ENCODE results near the gene ABL2. TPM values are rescaled to one million over a fixed set of nuclear protein-coding genes. Genes with fewer than 3 reads are reported as not detected.

ABL2 gene
- total RNA-seq, 2 donors from 2014 or later: 20.2 to 28.0 TPM

DNA sequence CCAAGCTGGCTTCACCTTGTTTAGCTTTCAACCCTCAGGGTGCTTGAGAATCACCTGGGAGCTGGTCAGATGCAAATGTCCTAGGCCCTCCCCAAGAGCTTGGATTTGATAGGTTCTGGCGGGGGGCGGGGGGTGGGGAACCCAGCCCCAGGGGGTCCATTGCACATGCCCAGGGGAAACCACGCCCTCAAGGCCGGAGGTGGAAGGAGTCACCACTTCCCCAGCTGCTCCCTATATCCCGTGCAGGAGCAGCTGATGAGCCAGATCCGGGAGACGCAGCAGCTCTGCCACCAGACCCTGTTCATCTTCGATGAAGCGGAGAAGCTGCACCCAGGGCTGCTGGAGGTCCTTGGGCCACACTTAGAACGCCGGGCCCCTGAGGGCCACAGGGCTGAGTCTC, 141.8 kb downstream of the ABL2 start:
- Histone ChIP-seq H3K4me3 (ENCODE audit: low read length) (peak overlapping the region; percentile 73), H3K36me3 (ENCODE audit: control insufficient read depth, insufficient read depth, low read length) (peaks cover 34% of the 10 kb centered on the region), H3K9me3 (ENCODE audit: control insufficient read depth, low read length) (no peaks in the 10 kb centered on the region), H3K4me1 (ENCODE audit: control insufficient read depth, insufficient read depth, low read length) (peaks cover 5% of the 10 kb centered on the region), H3K27ac (ENCODE audit: low read depth, low read length) (no peak overlapping the region), H3K9ac (ENCODE audit: extremely low read depth, low read length, poor library complexity, severe bottlenecking) (peak overlapping the region; percentile 25), H3K27me3 (ENCODE audit: control insufficient read depth, insufficient read depth, low read length, poor library complexity, severe bottlenecking) (no peaks in the 10 kb centered on the region)
- Mint-ChIP-seq H3K4me3 (peak overlapping the region; percentile 63), H3K27ac (peak overlapping the region; percentile 89), H3K4me1 (peaks cover 20% of the 10 kb centered on the region), H3K27me3 (ENCODE audit: insufficient read depth) (no peaks in the 10 kb centered on the region), H3K36me3 (ENCODE audit: low read depth) (peaks cover 37% of the 10 kb centered on the region), H3K9me3 (no peaks in the 10 kb centered on the region)
- peak; percentile 95 for DNase-seq
- TF ChIP-seq, protein P1, sequence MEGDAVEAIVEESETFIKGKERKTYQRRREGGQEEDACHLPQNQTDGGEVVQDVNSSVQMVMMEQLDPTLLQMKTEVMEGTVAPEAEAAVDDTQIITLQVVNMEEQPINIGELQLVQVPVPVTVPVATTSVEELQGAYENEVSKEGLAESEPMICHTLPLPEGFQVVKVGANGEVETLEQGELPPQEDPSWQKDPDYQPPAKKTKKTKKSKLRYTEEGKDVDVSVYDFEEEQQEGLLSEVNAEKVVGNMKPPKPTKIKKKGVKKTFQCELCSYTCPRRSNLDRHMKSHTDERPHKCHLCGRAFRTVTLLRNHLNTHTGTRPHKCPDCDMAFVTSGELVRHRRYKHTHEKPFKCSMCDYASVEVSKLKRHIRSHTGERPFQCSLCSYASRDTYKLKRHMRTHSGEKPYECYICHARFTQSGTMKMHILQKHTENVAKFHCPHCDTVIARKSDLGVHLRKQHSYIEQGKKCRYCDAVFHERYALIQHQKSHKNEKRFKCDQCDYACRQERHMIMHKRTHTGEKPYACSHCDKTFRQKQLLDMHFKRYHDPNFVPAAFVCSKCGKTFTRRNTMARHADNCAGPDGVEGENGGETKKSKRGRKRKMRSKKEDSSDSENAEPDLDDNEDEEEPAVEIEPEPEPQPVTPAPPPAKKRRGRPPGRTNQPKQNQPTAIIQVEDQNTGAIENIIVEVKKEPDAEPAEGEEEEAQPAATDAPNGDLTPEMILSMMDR (conservative IDR thresholded peaks at IDR 0.05): no peak
- 48 to 62% methylated on average over 5 to 11 of the region's 11 CpGs for WGBS, 2 experiments (ENCODE audit: insufficient coverage in 1 of 2, insufficient read length in 1 of 2)

DNA sequence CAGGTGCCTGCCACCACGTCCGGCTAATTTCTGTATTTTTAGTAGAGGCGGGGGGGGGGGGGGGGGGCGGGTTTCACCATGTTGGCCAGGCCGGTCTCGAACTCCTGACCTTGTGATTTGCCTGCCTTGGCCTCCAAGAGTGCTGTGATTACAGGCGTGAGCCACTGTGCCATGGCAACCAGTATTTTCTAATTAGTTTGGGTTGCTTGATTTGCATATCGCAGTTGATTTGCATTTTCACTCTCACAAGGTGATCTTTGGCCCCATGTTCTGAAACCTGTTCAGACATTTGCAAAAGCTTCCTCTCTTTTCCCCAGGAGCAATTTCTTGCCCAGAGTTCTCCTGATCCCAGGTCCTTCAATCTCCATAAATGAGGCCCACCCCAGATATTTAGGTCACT, 145.9 kb downstream of the ABL2 start:
- H3K4me1 Mint-ChIP-seq: peaks cover 25% of the 10 kb centered on the region
- no peaks in the 10 kb centered on the region for H3K27me3 Mint-ChIP-seq (ENCODE audit: insufficient read depth)
- H3K4me3 ChIP-seq (ENCODE audit: low read length): no peak overlapping the region

DNA sequence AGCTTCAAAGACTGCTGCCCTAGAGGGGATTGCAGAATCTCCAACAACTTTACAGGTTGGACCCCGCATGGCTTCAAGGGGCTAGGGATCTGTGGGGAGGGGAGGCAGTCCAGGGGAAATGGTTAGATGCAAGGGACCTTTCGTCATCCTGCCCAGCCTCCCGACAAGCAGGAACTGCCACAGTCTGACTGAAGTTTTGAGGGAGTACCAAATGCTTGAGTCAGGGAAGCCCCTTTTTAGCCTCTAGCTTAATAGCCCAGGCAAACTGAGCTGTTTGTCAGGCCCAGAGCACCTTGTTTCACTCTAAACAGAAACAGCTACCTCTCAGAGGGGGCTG, 146.5 kb downstream of the ABL2 start:
- H3K9me3 Mint-ChIP-seq: no peaks in the 10 kb centered on the region

More for the DNA sequence above, 145.9 kb downstream of the ABL2 start:
- TF ChIP-seq, protein P1 (conservative IDR thresholded peaks at IDR 0.05): no peak
- Histone ChIP-seq H3K9me3 (ENCODE audit: control insufficient read depth, low read length) (no peaks in the 10 kb centered on the region), H3K4me1 (ENCODE audit: control insufficient read depth, insufficient read depth, low read length) (peaks cover 5% of the 10 kb centered on the region), H3K27me3 (ENCODE audit: control insufficient read depth, insufficient read depth, low read length, poor library complexity, severe bottlenecking) (no peaks in the 10 kb centered on the region), H3K36me3 (ENCODE audit: control insufficient read depth, insufficient read depth, low read length) (peaks cover 7% of the 10 kb centered on the region), H3K27ac (ENCODE audit: low read depth, low read length) (no peak overlapping the region), H3K9ac (ENCODE audit: extremely low read depth, low read length, poor library complexity, severe bottlenecking) (no peak overlapping the region)
- H3K4me3 Mint-ChIP-seq: no peak overlapping the region
- H3K36me3 Mint-ChIP-seq (ENCODE audit: low read depth): peaks cover 14% of the 10 kb centered on the region
- 88 to 94% methylated on average over 4 to 8 of the region's 8 CpGs for WGBS, 2 experiments (ENCODE audit: insufficient coverage in 1 of 2, insufficient read length in 1 of 2)
- no peaks in the 10 kb centered on the region for H3K9me3 Mint-ChIP-seq
- DNase-seq: no peak
- no peak overlapping the region for H3K27ac Mint-ChIP-seq

More for the DNA sequence above, 146.5 kb downstream of the ABL2 start:
- H3K4me3 Mint-ChIP-seq: peak overlapping the region; percentile 78
- H3K4me1 ChIP-seq (ENCODE audit: control insufficient read depth, insufficient read depth, low read length): peaks cover 3% of the 10 kb centered on the region
- TF ChIP-seq, protein P1 (conservative IDR thresholded peaks at IDR 0.05): no peak
- peaks cover 14% of the 10 kb centered on the region for H3K36me3 Mint-ChIP-seq (ENCODE audit: low read depth)
- H3K9ac ChIP-seq (ENCODE audit: extremely low read depth, low read length, poor library complexity, severe bottlenecking): peak overlapping the region; percentile 69
- no peaks in the 10 kb centered on the region for H3K9me3 ChIP-seq (ENCODE audit: control insufficient read depth, low read length)
- H3K27me3 ChIP-seq (ENCODE audit: control insufficient read depth, insufficient read depth, low read length, poor library complexity, severe bottlenecking): no peaks in the 10 kb centered on the region
- H3K27ac Mint-ChIP-seq: no peak overlapping the region
- no peaks in the 10 kb centered on the region for H3K27me3 Mint-ChIP-seq (ENCODE audit: insufficient read depth)
- peaks cover 5% of the 10 kb centered on the region for H3K36me3 ChIP-seq (ENCODE audit: control insufficient read depth, insufficient read depth, low read length)
- H3K27ac ChIP-seq (ENCODE audit: low read depth, low read length): no peak overlapping the region
- DNase-seq: no peak
- WGBS, 2 experiments (ENCODE audit: insufficient coverage in 1 of 2, insufficient read length in 1 of 2): 44 to 47% methylated on average over 2 to 3 of the region's 3 CpGs
- peak overlapping the region; percentile 80 for H3K4me3 ChIP-seq (ENCODE audit: low read length)
- peaks cover 23% of the 10 kb centered on the region for H3K4me1 Mint-ChIP-seq

All from endodermal cell (in vitro differentiated cells).